GM12878 (cell line): ENCODE measurements around the gene ITGB8. TPM values are rescaled to one million over a fixed set of nuclear protein-coding genes. Genes with fewer than 3 reads are reported as not detected.
A peak's percentile ranks its signal among the peaks of the same experiment; 100 is the strongest.

Source experiments
- ATAC-seq: fragments of 200-7000 bp; cut with Tn5 transposase; 3 replicates; pipeline ENCODE4 v1.9.1; 2020; ENCODE audit warnings: mild to moderate bottlenecking, moderate library complexity
- BruUV-seq: library from RNA; stranded (reverse); fragments of 400-500 nt; replicated peaks from 2 replicates; lab custom pipeline; 2021; lab: Mats Ljungman, UMichigan
- CTCF ChIA-PET: fragments of 300-600 bp; sonication (Branson Sonifier 250); formaldehyde crosslinking; extraction: SDS; loops from one replicate; lab custom pipeline; 2021; ENCODE audit warnings: inconsistent platforms; lab: Yijun Ruan, JAX
- POLR2A ChIA-PET: fragments of 350-600 bp; formaldehyde crosslinking; extraction: SDS; loops from one replicate; lab custom pipeline; 2021; ENCODE audit warnings: inconsistent platforms; lab: Charles Lee
- RAD21 ChIA-PET: fragments of 300-600 bp; sonication (Branson Sonifier 250); formaldehyde crosslinking; loops from one replicate; lab custom pipeline; 2023; ENCODE audit warnings: antibody characterized with exemption; ENCODE audit not compliant: unreplicated experiment; lab: Charles Lee
- SMC1A ChIA-PET: fragments of 300-600 bp; sonication (Branson Sonifier 250); formaldehyde crosslinking; loops from one replicate; lab custom pipeline; 2023; ENCODE audit not compliant: unreplicated experiment, uncharacterized antibody; lab: Charles Lee
- DNase-seq: peaks from one replicate; pipeline ENCODE4 v3.0.0-alpha.2; 2011; ENCODE audit warnings: low read depth, low spot score
- FAIRE-seq: peaks from 3 replicates; lab custom pipeline; 2011; peaks lifted over from hg19 to GRCh38; lab: Jason Lieb, UNC
- H2AFZ ChIP-seq: 2 replicates; pipeline ENCODE4 v1.6.0; 2011; ENCODE audit warnings: low read depth, low read length, control low read depth; ENCODE audit not compliant: control insufficient read depth
- H3K27ac ChIP-seq: 2 replicates; pipeline ENCODE4 v1.5.1; 2011; ENCODE audit warnings: control low read depth; ENCODE audit not compliant: control insufficient read depth, insufficient read depth
- H3K27me3 ChIP-seq, 2 experiments: replicated peaks in 1 of 2; 2 replicates each; pipeline versions ENCODE4 v1.6.0 to v1.6.1; 2011; ENCODE audit warnings: low read length in 1 of 2; ENCODE audit not compliant: control insufficient read depth in 2 of 2, insufficient read depth in 2 of 2
- H3K36me3 ChIP-seq, 2 experiments: 2 replicates each; pipeline ENCODE4 v1.5.1; 2011; ENCODE audit warnings: low read length in 1 of 2; ENCODE audit not compliant: control insufficient read depth in 2 of 2, insufficient read depth in 2 of 2
- H3K4me1 ChIP-seq: 2 replicates; pipeline ENCODE4 v1.6.1; 2011; ENCODE audit warnings: mild to moderate bottlenecking, low read length, moderate library complexity, mixed read lengths; ENCODE audit not compliant: control insufficient read depth, insufficient read depth
- H3K4me2 ChIP-seq: 2 replicates; pipeline ENCODE4 v1.6.0; 2011; ENCODE audit warnings: control low read depth; ENCODE audit not compliant: control insufficient read depth, insufficient read depth
- H3K4me3 ChIP-seq: fragments of 200-600 bp; sonication (generic); 2 replicates; pipeline ENCODE4 v1.5.1; 2016
- H3K79me2 ChIP-seq: 2 replicates; pipeline ENCODE4 v1.6.0; 2011; ENCODE audit warnings: low read length; ENCODE audit not compliant: control insufficient read depth, insufficient read depth
- H3K9ac ChIP-seq: 2 replicates; pipeline ENCODE4 v1.8.0; 2011; ENCODE audit warnings: low read length, control low read depth, mixed read lengths; ENCODE audit not compliant: control insufficient read depth, insufficient read depth
- H3K9me3 ChIP-seq: replicated peaks from 3 replicates; pipeline ENCODE4 v1.5.1; 2011; ENCODE audit warnings: mild to moderate bottlenecking, low read length; ENCODE audit not compliant: control insufficient read depth, insufficient read depth
- H4K20me1 ChIP-seq: 2 replicates; pipeline ENCODE4 v1.6.0; 2011; ENCODE audit not compliant: control insufficient read depth, insufficient read depth
- BACH1 ChIP-seq: fragments of 450-650 bp; IDR thresholded peaks from 2 replicates; pipeline ENCODE4 v1.6.1; 2017; ENCODE audit warnings: mild to moderate bottlenecking, borderline replicate concordance
- RAD51 ChIP-seq: fragments of 450-650 bp; IDR thresholded peaks from 2 replicates; pipeline ENCODE4 v1.6.1; 2016; ENCODE audit warnings: moderate library complexity, mild to moderate bottlenecking, inconsistent platforms
- SREBF2 ChIP-seq: IDR thresholded peaks from 2 replicates; pipeline ENCODE4 v1.6.1; 2012; ENCODE audit warnings: mild to moderate bottlenecking, low read length
- WGBS: methylation state at CpG from one replicate; pipeline ENCODE4 v1.1.6; 2016; ENCODE audit warnings: low lambda C conversion rate; ENCODE audit not compliant: insufficient replicate concordance, insufficient coverage; ENCODE audit errors: missing lambda C conversion rate; 5-methylcytosine and 5-hydroxymethylcytosine counted together
- in situ Hi-C: fragments of 300-500 bp; cut with MboI; formaldehyde crosslinking; loops from 9 replicates; pipeline ENCODE4 v1.14.3; 2018; ENCODE audit warnings: mixed read lengths
- intact Hi-C: fragments of 100-400 bp; cut with micrococcal nuclease; formaldehyde crosslinking; loops from one replicate; pipeline ENCODE4 v1.14.2; 2022; ENCODE audit not compliant: unreplicated experiment
- polyA plus RNA-seq, 11 experiments: library from polyadenylated mRNA; depleted of rRNA in 4 of 11; unstranded in 6 of 11; stranded (reverse) in 5 of 11; fragments of >200 nt; fragmentation: Nextera tagmentation in 4 of 11; fragmentation: Illumina TruSeq in 1 of 11; extraction: Ambion mirVana in 4 of 11; extraction: Trizol in 1 of 11; gene quantifications; 1 replicate in 1 of 11; 2 replicates in 10 of 11; pipeline versions ENCODE4 v1.2.1 to v1.2.3, GENCODE V29; 2011 to 2016; ENCODE audit warnings: inconsistent platforms in 2 of 11, missing spikeins in 2 of 11, low read depth in 1 of 11
- total RNA-seq, 4 experiments: library from RNA; depleted of rRNA in 3 of 4; stranded (reverse); fragments of >200 nt in 3 of 4; fragmentation: Illumina TruSeq in 1 of 4; extraction: Trizol in 1 of 4; gene quantifications; 2 replicates each; pipeline versions ENCODE4 v1.2.1 to v1.2.3, GENCODE V29; 2013 to 2021

ITGB8 gene
- total and polyA plus RNA-seq, 10 of the 15 experiments (the other 5 are each of a cell fraction or from before 2014, with no cell fraction given), result 0.37 to 26.2 (median 1.5) TPM

- H3K36me3 ChIP-seq, result no peaks in the 10 kb centered on the region
- intact Hi-C loops (no loop called here), in situ Hi-C loops (no loop called here)
- ChIA-PET CTCF (interaction anchor here (1.2 to 1.4 kb wide), 2 partner anchors 14 to 596 kb away, joined by 3 to 5 read pairs; no protein-coding TSS in a partner anchor), POLR2A (interaction anchor here (1.2 to 1.6 kb wide), 2 partner anchors 20 to 22 kb away, joined by 3 to 4 read pairs; no protein-coding TSS in a partner anchor), RAD21 (interaction anchor here (1.1 kb wide), 1 partner anchor 14 kb away, joined by 3 read pairs; no protein-coding TSS in a partner anchor), SMC1A (interaction anchor here (0.8 to 1.5 kb wide), 4 partner anchors 18 to 642 kb away, joined by 3 to 4 read pairs (median 4); partner anchors contain the start of genes ITGB8 and POLR1F)
- H3K9ac ChIP-seq, result no peak overlapping the region
- peak overlapping the region; percentile 15; the same call in 1 of the 2 replicates for H2AFZ ChIP-seq
- no peak overlapping the region for H3K27ac ChIP-seq
- no peak for TF ChIP-seq SREBF2
- no peaks in the 10 kb centered on the region for H3K79me2 ChIP-seq
- no TSS peak for BruUV-seq
- no peaks in the 10 kb centered on the region; the same call in 2 of the 3 replicates for H3K9me3 ChIP-seq
- no peaks in the 10 kb centered on the region for H3K4me1 ChIP-seq
- WGBS, result 49% methylated on average over 4 of the region's 4 CpGs
- no peaks in the 10 kb centered on the region for H3K27me3 ChIP-seq
- no peak for FAIRE-seq
- H3K4me2 ChIP-seq, result no peak overlapping the region
- no peak overlapping the region for H3K4me3 ChIP-seq
- no peak for DNase-seq
- no peaks in the 10 kb centered on the region for H4K20me1 ChIP-seq
- peak; percentile 36 for ATAC-seq
Measured at GRCh38 chr7:20350518-20350951, 19.8 kb downstream of the ITGB8 start.

GRCh38 chr7:20350996-20351692 lies 20.4 kb downstream of the ITGB8 start:
- H3K36me3 ChIP-seq, result no peaks in the 10 kb centered on the region
- no peak overlapping the region for H3K27ac ChIP-seq
- peak; percentile 61; the same call in 1 of the 2 replicates for TF ChIP-seq BACH1
- no peak for TF ChIP-seq RAD51
- TF ChIP-seq, all 136 proteins: peak for 1
- DNase-seq (no peak), ATAC-seq (no peak), FAIRE-seq (no peak)
- WGBS, result 0% methylated on average over 1 of the region's 1 CpG
- no peak overlapping the region for H3K9ac ChIP-seq
- H3K9me3 ChIP-seq, result no peaks in the 10 kb centered on the region; the same call in 2 of the 3 replicates
- BruUV-seq, result no TSS peak
- ChIA-PET POLR2A (interaction anchor here (1.2 to 1.6 kb wide), 2 partner anchors 21 kb away, joined by 3 to 4 read pairs; no protein-coding TSS in a partner anchor), CTCF (interaction anchor here (1.2 to 1.4 kb wide), 3 partner anchors 14 to 597 kb away, joined by 3 to 5 read pairs (median 3); no protein-coding TSS in a partner anchor), RAD21 (interaction anchor here (1.1 kb wide), 1 partner anchor 15 kb away, joined by 3 read pairs; no protein-coding TSS in a partner anchor), SMC1A (interaction anchor here (0.8 to 1.5 kb wide), 5 partner anchors 13 to 642 kb away, joined by 3 to 4 read pairs (median 3); partner anchors contain the start of genes ITGB8 and POLR1F)
- H3K79me2 ChIP-seq, result no peaks in the 10 kb centered on the region
- no peak overlapping the region for H3K4me2 ChIP-seq
- no peak overlapping the region for H3K4me3 ChIP-seq
- no peak overlapping the region for H2AFZ ChIP-seq
- no peaks in the 10 kb centered on the region for H4K20me1 ChIP-seq
- intact Hi-C loops, result no loop called here
- H3K27me3 ChIP-seq, result no peaks in the 10 kb centered on the region
- in situ Hi-C loops, result no loop called here
- no peaks in the 10 kb centered on the region for H3K4me1 ChIP-seq
